HG03060 (cell line): Measurements from ENCODE around the gene SMOC2.
"Not testable (repeated sequence)": the region's sequence is repeated elsewhere in the genome, so short reads cannot be mapped to it uniquely, and the experiment has no call there.

Source experiments
- ATAC-seq: cut with Tn5 transposase; IDR thresholded peaks from one replicate; pipeline ENCODE4 v1.9.1; 2021; ENCODE audit warnings: low read depth, moderate number of reproducible peaks; ENCODE audit not compliant: unreplicated experiment

Gene SMOC2

DNA sequence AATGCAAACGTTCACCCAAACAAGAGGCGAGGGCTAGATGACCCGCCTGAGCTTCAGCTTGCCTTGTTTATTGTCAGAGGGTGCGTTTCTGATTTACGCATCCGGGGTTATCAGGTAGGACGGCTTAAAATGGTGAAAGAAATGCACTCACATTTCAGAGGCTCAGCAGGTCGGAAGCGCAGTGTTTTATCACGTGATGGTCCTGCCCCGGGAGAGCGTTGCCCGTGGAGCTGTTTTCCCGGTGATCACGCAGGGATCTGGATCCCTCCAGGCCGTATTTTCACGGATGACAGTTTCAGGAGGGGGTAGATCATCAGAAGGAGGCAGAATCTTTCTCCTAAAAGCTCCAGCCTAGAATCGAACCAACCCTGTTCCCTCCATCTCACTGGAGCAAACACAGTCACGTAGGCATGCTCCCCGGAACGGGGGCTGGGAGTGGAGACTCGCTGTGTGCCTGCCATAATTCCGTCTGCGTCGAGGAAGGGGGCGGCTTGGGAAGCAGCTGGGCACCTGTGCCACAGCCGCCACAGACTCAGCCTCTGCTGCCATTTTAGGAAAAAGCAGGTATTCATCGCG is 121.7 kb downstream of the SMOC2 start:
- ATAC-seq = no peak

DNA sequence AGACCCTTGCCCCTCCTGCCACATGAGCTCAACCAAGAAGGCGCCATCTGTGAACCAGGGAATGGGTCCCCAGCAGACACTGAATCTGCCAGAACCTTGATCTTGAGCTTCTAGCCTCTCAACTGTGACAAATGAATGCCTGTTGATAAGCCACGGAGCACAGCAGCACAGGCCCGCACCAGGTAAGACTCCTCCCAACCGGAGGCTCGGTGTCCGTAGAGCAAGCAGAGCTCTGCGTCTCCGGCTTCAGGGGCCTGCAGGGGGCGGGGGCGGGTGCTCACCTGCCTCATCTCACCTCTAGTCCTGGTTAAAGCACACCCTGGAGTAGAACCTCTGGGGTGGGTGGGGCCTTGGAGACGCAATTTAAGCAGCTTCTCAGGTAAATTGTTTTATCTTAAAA is 122.7 kb downstream of the SMOC2 start:
- ATAC-seq = no peak

- ATAC-seq = no peak
Observed at GRCh38 chr6:168565112-168565511, 124.1 kb downstream of the SMOC2 start.

DNA sequence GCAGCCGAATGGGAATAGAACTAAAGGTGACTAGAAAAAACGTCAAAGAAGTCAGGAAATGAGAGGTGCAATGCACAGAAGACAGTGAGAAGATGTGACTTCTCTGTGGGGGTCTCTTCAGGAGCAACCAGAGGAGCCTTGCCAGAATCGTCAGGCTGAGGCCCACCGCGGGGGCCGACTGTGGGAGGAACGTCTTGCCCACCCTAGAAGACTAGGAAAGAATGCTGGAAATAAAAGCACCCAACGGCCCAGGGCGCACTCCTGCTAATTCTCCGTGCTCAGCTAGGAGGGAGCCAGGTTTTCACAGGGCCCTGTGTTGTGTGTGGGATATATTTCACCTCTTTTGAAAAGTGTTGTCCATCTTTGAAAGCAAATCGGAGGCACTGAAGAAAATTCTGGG is 129.2 kb downstream of the SMOC2 start:
- no peak for ATAC-seq

GRCh38 chr6:168571268-168571667 is 130.3 kb downstream of the SMOC2 start:
- ATAC-seq = no peak

- ATAC-seq = not testable (repeated sequence)
Observed at GRCh38 chr6:168573276-168573835, 132.4 kb downstream of the SMOC2 start.

GRCh38 chr6:168574075-168574698 is 133.2 kb downstream of the SMOC2 start:
- ATAC-seq = no peak

DNA sequence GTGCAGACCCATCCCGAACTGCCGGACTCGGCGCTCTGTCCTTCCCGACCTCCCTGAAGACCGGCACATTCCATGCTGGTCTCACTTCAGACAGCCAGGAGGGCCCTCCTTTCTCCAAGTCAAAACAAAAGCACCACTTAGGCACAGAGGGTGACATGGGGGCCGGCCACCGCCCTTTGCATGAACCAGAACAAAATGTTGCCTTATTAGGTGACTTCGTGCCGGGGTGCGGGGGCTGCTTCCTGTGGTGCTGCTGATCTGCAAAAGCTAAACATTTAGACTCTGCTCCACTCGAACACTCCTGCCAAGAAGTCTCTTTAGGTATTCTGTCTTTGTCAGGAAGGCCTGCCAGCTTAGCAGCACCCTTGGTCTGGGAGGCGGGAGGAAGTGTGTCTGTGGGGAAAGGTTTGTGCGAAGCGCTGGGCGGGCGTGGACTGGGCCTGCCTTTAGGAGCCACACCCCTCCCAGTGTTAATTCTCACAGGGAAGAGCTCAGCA is 133.8 kb downstream of the SMOC2 start:
- ATAC-seq = no peak

DNA sequence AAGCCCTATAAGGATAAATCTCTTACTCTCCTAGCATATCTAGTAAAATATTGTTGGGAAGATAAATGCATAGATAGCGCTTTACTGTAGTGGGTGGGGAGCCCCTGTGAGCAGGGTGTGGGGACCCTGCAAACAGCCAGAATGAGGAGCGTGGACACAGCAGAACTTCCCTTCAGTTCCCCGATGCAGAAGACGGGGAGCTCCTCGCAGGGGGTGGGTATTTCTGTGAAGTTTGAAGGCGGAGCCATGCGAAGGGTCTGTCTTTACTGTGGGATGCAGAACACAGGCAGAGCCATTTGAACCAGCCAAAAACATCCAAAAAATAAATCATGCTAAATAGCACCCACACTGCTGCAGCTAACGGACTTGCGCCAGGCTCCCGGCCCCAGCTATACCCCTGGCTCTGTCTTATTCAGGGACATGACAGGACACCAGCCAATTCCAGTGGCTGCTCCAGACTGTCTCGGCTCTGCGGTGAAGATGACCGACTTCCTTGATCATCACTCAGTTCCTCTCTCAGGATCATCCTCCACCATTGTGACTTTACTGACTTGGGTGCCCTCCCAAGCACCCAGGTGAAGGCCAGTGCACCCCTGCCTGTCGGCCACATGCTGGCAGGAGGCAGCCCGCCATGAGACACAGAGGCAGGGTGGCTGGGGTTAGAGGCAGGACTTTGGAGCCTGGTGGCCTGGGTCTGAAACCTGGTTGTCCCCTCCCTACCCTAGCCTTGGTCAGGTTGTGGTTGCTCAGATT is 134.5 kb downstream of the SMOC2 start:
- no peak for ATAC-seq

DNA sequence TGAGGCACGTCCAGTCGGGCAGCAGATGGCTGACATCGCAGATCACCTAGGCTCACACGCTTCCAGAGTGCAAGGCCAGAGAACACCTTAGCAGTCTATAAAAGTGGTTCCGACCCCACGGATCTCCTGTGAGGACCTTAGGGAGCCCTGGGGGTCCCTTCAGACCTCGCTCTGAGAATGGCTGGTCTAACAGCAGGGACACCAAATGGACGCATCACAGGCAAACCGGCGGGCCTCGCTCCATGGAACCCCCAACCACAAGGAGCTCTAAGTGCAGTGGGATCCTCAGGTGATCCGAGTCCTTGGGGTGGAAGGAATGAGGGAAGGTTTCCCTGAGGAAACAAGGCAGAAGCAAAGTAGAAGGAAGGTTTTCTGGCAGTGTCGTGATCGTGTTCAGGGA is 135.4 kb downstream of the SMOC2 start:
- ATAC-seq = no peak

- ATAC-seq = no peak
Observed at GRCh38 chr6:168577496-168577895, 136.5 kb downstream of the SMOC2 start.

DNA sequence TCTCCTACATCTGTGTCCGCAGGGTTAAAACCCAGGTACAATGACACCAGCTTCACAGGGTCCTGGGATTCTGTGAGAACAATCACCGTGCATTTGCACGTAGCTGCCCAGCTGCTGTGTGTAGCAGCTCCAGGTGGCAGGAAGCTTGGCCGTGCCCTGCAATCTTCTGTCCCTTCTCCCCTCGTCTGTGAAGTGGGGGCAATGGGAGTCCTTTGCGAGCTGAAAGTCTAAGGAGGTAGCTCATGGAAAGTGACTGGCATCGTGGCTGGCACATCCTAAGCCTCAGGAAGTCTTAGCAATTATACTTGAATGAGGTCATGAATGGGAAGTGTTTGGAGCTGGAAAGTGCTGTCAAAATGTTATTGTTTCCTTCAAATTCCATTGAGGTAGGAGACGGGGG is 137.1 kb downstream of the SMOC2 start:
- ATAC-seq = no peak

DNA sequence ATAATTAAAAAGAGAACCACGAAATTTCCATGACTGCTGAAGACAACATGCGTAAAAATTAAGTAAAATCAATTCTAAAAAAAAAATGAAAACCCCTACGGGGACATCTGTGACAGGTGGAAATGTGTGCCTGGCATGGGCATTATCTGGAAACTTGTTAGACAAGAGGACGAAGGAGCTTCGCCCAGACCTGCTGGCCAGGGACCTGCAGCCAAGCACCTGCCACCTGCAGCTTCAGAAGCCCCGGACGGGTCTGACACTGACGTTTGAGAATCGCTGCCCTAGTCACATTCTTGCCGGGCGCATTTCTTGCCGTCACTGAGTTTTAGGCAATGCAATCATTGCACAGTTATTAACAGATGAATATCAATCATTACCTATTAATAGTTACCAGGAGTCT is 140.3 kb downstream of the SMOC2 start:
- ATAC-seq = no peak

GRCh38 chr6:168581706-168582105 is 140.7 kb downstream of the SMOC2 start:
- no peak for ATAC-seq

DNA sequence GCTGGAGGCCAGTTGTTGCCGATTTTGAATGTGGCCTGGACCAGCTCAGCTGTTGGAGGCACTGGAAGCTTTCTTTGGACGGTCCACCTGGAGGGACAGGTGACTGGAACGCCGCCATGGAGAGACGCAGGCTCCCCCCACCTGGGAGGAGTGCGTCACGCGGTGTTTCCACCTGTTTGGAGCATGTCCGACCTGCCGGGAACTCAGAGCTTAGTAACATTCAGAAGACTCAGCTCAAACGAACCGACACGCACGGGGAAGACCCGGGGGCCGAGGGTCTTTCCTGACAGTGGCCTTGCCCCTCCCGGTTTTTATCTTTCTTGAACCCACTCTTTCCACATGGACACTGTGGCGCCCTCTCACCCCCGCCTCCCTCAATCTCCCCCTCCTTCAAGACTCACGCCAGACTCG is 141.6 kb downstream of the SMOC2 start:
- no peak for ATAC-seq

- ATAC-seq = no peak
Observed at GRCh38 chr6:168583126-168583525, 142.1 kb downstream of the SMOC2 start.

- ATAC-seq = no peak
Observed at GRCh38 chr6:168583821-168584220, 142.8 kb downstream of the SMOC2 start.

GRCh38 chr6:168584249-168584648 is 143.3 kb downstream of the SMOC2 start:
- ATAC-seq = no peak

DNA sequence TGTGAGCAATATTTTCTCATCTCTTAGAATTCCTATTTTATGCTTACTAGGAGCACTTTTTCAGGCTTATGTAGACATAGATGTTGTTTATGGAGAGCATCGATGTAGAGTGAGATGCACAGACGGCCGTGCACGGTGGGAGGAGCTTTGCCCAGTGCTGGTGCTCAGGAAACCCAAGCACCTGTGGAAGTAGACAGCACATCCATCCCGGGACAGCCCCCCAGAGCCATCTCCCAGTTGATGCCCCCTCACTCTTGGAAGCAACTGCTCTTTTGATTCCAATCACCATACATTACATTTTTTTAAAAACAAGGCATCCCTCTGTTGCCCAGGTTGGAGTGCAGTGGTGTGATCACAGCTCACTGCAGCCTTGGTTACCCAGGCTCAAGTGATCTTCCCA is 143.7 kb downstream of the SMOC2 start:
- ATAC-seq = no peak

GRCh38 chr6:168585441-168585840 is 144.5 kb downstream of the SMOC2 start:
- ATAC-seq = no peak

DNA sequence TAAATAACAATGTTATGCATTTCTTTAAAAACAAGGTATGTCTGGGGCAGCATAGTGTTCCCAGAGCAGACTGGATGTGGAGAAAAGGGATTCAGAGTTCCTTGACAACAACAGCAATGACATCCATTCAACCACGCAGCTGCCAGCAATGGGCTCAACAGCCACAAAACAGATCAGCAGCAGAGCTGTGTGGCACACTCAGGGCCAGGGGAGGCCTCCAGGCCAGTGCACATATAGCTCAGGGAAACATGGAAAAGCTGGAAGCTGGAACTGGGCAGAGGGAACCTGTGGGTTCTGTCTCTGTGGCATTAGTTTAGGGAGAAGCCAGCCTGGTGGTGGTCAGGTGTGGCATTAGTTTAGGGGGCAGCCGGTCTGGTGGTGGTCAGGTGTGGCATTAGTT is 148.3 kb downstream of the SMOC2 start:
- no peak for ATAC-seq
